IMR-90 (cell line): Measurements from ENCODE around the gene FBXO15. TPM values are rescaled to one million over a fixed set of nuclear protein-coding genes. Genes with fewer than 3 reads are reported as not detected.

ENCODE experiments used
- ATAC-seq: fragments of 200-7000 bp; cut with Tn5 transposase; 2 replicates; pipeline ENCODE4 v1.9.1; 2020; ENCODE audit warnings: low read depth, mild to moderate bottlenecking, moderate library complexity
- BruUV-seq: library from RNA; stranded (reverse); fragments of 400-500 nt; replicated peaks from 2 replicates; lab custom pipeline; 2021; lab: Mats Ljungman, UMichigan
- CTCF ChIA-PET: fragments of 300-600 bp; formaldehyde crosslinking; extraction: SDS; loops from one replicate; lab custom pipeline; 2021; ENCODE audit warnings: antibody characterized with exemption; lab: Yijun Ruan, JAX
- POLR2A ChIA-PET: fragments of 300-600 bp; sonication (Branson Sonifier 250); formaldehyde crosslinking; loops from one replicate; lab custom pipeline; 2022; ENCODE audit warnings: antibody characterized with exemption; ENCODE audit not compliant: unreplicated experiment; lab: Charles Lee
- DNase-seq: peaks from one replicate; pipeline ENCODE4 v3.0.0; 2013
- H2AFZ ChIP-seq: replicated peaks from 2 replicates; pipeline ENCODE3; 2013; ENCODE audit warnings: low read length, mild to moderate bottlenecking; ENCODE audit not compliant: poor library complexity
- H2AK5ac ChIP-seq: 2 replicates; pipeline ENCODE4 v1.6.1; 2013; ENCODE audit warnings: low read depth, low read length, inconsistent platforms
- H2AK9ac ChIP-seq: replicated peaks from 2 replicates; pipeline ENCODE3; 2013; ENCODE audit warnings: mild to moderate bottlenecking, low read depth, low read length, moderate library complexity; ENCODE audit not compliant: poor library complexity
- H2BK120ac ChIP-seq: 2 replicates; pipeline ENCODE4 v1.6.1; 2013; ENCODE audit warnings: low read depth, low read length, inconsistent platforms
- H2BK15ac ChIP-seq: 3 replicates; pipeline ENCODE4 v1.6.1; 2013; ENCODE audit warnings: low read depth, low read length, inconsistent platforms
- H2BK20ac ChIP-seq: 2 replicates; pipeline ENCODE4 v1.6.1; 2013; ENCODE audit warnings: low read depth, mild to moderate bottlenecking, inconsistent platforms, low read length, moderate library complexity
- H2BK5ac ChIP-seq: 2 replicates; pipeline ENCODE4 v1.6.1; 2013; ENCODE audit warnings: mild to moderate bottlenecking, low read depth, low read length, inconsistent platforms; ENCODE audit not compliant: poor library complexity, severe bottlenecking
- H3K14ac ChIP-seq: replicated peaks from 2 replicates; pipeline ENCODE4 v1.6.1; 2013; ENCODE audit warnings: low read depth, low read length, inconsistent platforms
- H3K18ac ChIP-seq: 2 replicates; pipeline ENCODE4 v1.6.1; 2013; ENCODE audit warnings: low read depth, low read length, control low read depth
- H3K23ac ChIP-seq: 2 replicates; pipeline ENCODE4 v1.6.1; 2013; ENCODE audit warnings: low read depth, low read length, inconsistent platforms
- H3K27ac ChIP-seq: 2 replicates; pipeline ENCODE4 v1.5.1; 2013; ENCODE audit warnings: mild to moderate bottlenecking, control low read depth, low read length; ENCODE audit not compliant: insufficient read depth
- H3K27me3 ChIP-seq: 2 replicates; pipeline ENCODE4 v1.6.1; 2013; ENCODE audit warnings: low read length; ENCODE audit not compliant: control insufficient read depth, insufficient read depth
- H3K36me3 ChIP-seq: 2 replicates; pipeline ENCODE4 v1.6.1; 2013; ENCODE audit warnings: low read length, mixed read lengths; ENCODE audit not compliant: control insufficient read depth, insufficient read depth
- H3K4ac ChIP-seq: 2 replicates; pipeline ENCODE4 v1.6.1; 2013; ENCODE audit warnings: low read depth, low read length, inconsistent platforms
- H3K4me1 ChIP-seq: 2 replicates; pipeline ENCODE4 v1.6.1; 2013; ENCODE audit warnings: low read length, mixed read lengths; ENCODE audit not compliant: control insufficient read depth, insufficient read depth
- H3K4me2 ChIP-seq: 2 replicates; pipeline ENCODE4 v1.6.1; 2013; ENCODE audit warnings: low read depth, mild to moderate bottlenecking, control low read depth, low read length, moderate library complexity
- H3K4me3 ChIP-seq: 2 replicates; pipeline ENCODE4 v1.5.1; 2013; ENCODE audit warnings: low read depth, mild to moderate bottlenecking, control low read depth, low read length, moderate library complexity; ENCODE audit not compliant: insufficient read depth
- H3K56ac ChIP-seq: 2 replicates; pipeline ENCODE4 v1.6.1; 2013; ENCODE audit warnings: low read length, inconsistent platforms; ENCODE audit not compliant: insufficient read depth; ENCODE audit errors: extremely low read depth
- H3K79me1 ChIP-seq, 2 experiments: 2 replicates each; pipeline ENCODE4 v1.6.1; 2013; ENCODE audit warnings: low read length in 2 of 2, inconsistent platforms in 1 of 2, low read depth in 1 of 2
- H3K9ac ChIP-seq: 2 replicates; pipeline ENCODE4 v1.6.1; 2013; ENCODE audit warnings: low read depth, low read length, control low read depth
- H3K9me1 ChIP-seq: 2 replicates; pipeline ENCODE4 v1.6.1; 2013; ENCODE audit warnings: low read length, inconsistent platforms; ENCODE audit not compliant: insufficient read depth
- H3K9me3 ChIP-seq: 2 replicates; pipeline ENCODE4 v1.6.1; 2013; ENCODE audit warnings: low read length; ENCODE audit not compliant: control insufficient read depth, insufficient read depth
- H4K20me1 ChIP-seq: 2 replicates; pipeline ENCODE4 v1.6.1; 2013; ENCODE audit warnings: low read length, inconsistent platforms; ENCODE audit not compliant: insufficient read depth
- H4K5ac ChIP-seq: 2 replicates; pipeline ENCODE4 v1.6.1; 2013; ENCODE audit warnings: mild to moderate bottlenecking, low read depth, low read length, control low read depth
- H4K8ac ChIP-seq, 2 experiments: 2 replicates each; pipeline ENCODE4 v1.6.1; 2013; ENCODE audit warnings: low read depth in 2 of 2, low read length in 2 of 2, control low read depth in 1 of 2, inconsistent platforms in 1 of 2
- H4K91ac ChIP-seq: 2 replicates; pipeline ENCODE4 v1.6.1; 2013; ENCODE audit warnings: low read depth, low read length, inconsistent platforms; ENCODE audit not compliant: insufficient read depth
- BHLHE40 ChIP-seq: fragments of 150-350 bp; IDR thresholded peaks from 2 replicates; pipeline ENCODE4 v1.6.1; 2016; ENCODE audit warnings: mild to moderate bottlenecking, low read depth, low read length
- CEBPB ChIP-seq: IDR thresholded peaks from 2 replicates; pipeline ENCODE4 v1.6.1; 2012; ENCODE audit warnings: low read depth, low read length, improper control_type of control experiment
- CHD1 ChIP-seq: IDR thresholded peaks from 2 replicates; pipeline ENCODE4 v1.6.1; 2012; ENCODE audit warnings: low read depth, low read length, improper control_type of control experiment
- FOS ChIP-seq: fragments of 150-350 bp; IDR thresholded peaks from 2 replicates; pipeline ENCODE4 v1.6.1; 2016; ENCODE audit warnings: low read depth, low read length
- MAFK ChIP-seq: IDR thresholded peaks from 2 replicates; pipeline ENCODE4 v1.6.1; 2012; ENCODE audit warnings: low read depth, low read length, improper control_type of control experiment
- MAZ ChIP-seq: IDR thresholded peaks from 2 replicates; pipeline ENCODE4 v1.6.1; 2012; ENCODE audit warnings: low read depth, mild to moderate bottlenecking, low read length, improper control_type of control experiment, moderate library complexity, borderline replicate concordance
- MXI1 ChIP-seq: IDR thresholded peaks from 2 replicates; pipeline ENCODE4 v1.6.1; 2012; ENCODE audit warnings: low read depth, mild to moderate bottlenecking, low read length, moderate library complexity, borderline replicate concordance
- NFE2L2 ChIP-seq: fragments of 150-350 bp; IDR thresholded peaks from 2 replicates; pipeline ENCODE4 v1.6.1; 2016; ENCODE audit warnings: low read depth, mild to moderate bottlenecking, low read length
- POLR2A ChIP-seq: IDR thresholded peaks from 2 replicates; pipeline ENCODE4 v1.6.1; 2012; ENCODE audit warnings: mild to moderate bottlenecking, low read depth, low read length
- RAD21 ChIP-seq: IDR thresholded peaks from 2 replicates; pipeline ENCODE4 v1.6.1; 2012; ENCODE audit warnings: low read length, improper control_type of control experiment
- RCOR1 ChIP-seq: IDR thresholded peaks from 2 replicates; pipeline ENCODE4 v1.6.1; 2012; ENCODE audit warnings: mild to moderate bottlenecking, low read length, improper control_type of control experiment; ENCODE audit not compliant: insufficient replicate concordance
- RFX5 ChIP-seq: IDR thresholded peaks from 2 replicates; pipeline ENCODE4 v1.8.0; 2012; ENCODE audit warnings: low read depth, mild to moderate bottlenecking, low read length, moderate library complexity
- SMC3 ChIP-seq: fragments of 150-350 bp; IDR thresholded peaks from 2 replicates; pipeline ENCODE4 v1.6.1; 2016; ENCODE audit warnings: low read depth, mild to moderate bottlenecking, antibody characterized with exemption, low read length, moderate library complexity
- whole genome bisulfite sequencing, 2 experiments: methylation state at CpG; one replicate each; pipeline versions ENCODE4 v1.1.5 to v1.1.7; 2013; ENCODE audit warnings: missing lambda C conversion rate in 2 of 2; ENCODE audit not compliant: insufficient read length in 1 of 2; ENCODE audit errors: extremely low coverage in 2 of 2; 5-methylcytosine and 5-hydroxymethylcytosine counted together
- dilution Hi-C: fragments of 300-500 bp; cut with HindIII; formaldehyde crosslinking; loops from one replicate; pipeline ENCODE4 v1.14.3; 2018; ENCODE audit warnings: low sequenced_read_pairs; ENCODE audit not compliant: unreplicated experiment
- in situ Hi-C: fragments of 300-500 bp; cut with MboI; formaldehyde crosslinking; loops from 3 replicates; pipeline ENCODE4 v1.14.3; 2019; ENCODE audit warnings: low sequenced_read_pairs, inconsistent platforms, mixed read lengths
- intact Hi-C: fragments of 100-400 bp; cut with micrococcal nuclease; formaldehyde crosslinking; loops from 2 replicates; pipeline ENCODE4 v1.10.0; 2022
- polyA plus RNA-seq, 3 experiments: library from polyadenylated mRNA; depleted of rRNA; stranded (reverse); fragments of >200 nt; gene quantifications; 2 replicates each; pipeline ENCODE4 v1.2.3, GENCODE V29; 2012; ENCODE audit warnings: low replicate concordance in 1 of 3
- total RNA-seq: library from RNA; depleted of rRNA; stranded (reverse); fragments of >200 nt; gene quantifications from 2 replicates; pipeline ENCODE4 v1.2.3, GENCODE V29; 2012
- TF ChIP-seq, protein P1 (sequence below): fragments of 150-350 bp; IDR thresholded peaks from 2 replicates; pipeline ENCODE4 v1.6.1; 2017; ENCODE audit warnings: mild to moderate bottlenecking, antibody characterized with exemption, low read length, low read depth
- TF ChIP-seq, protein P2 (sequence below): fragments of 150-350 bp; IDR thresholded peaks from 2 replicates; pipeline ENCODE4 v1.6.1; 2016; ENCODE audit warnings: low read depth, mild to moderate bottlenecking, low read length, moderate library complexity, borderline replicate concordance
- TF ChIP-seq, protein P3 (sequence below): conservative IDR thresholded peaks from 2 replicates; pipeline ENCODE4 v1.5.1; 2012; ENCODE audit warnings: mild to moderate bottlenecking, low read depth, low read length, improper control_type of control experiment

FBXO15 gene
- total and polyA plus RNA-seq, 2 of the 4 experiments (the other 2 are of a cell fraction) = 0.90 to 2.0 TPM

DNA sequence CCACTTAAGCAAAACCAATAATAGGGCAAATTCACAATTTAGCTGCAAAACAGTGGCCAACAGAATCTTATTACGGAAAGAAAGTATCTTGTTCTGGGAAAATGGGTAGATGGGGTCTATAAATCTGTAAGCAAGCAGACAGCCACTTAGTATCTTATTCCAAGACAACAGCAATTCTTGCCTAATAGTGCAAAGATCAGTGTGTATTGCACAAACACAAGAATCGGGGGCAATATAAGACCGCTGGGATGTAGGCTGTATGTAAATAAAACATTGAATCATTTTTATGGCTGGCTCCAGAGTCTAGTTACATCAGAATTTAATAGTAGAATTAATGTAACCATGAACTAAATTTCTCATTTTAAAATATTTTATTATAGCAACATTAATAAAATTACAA lies 85.6 kb downstream of the FBXO15 start:
- H3K9ac ChIP-seq = no peak overlapping the region
- no peak overlapping the region for H3K56ac ChIP-seq
- H2BK15ac ChIP-seq = no peak overlapping the region
- ChIA-PET POLR2A (no interaction called here), CTCF (no interaction called here)
- ATAC-seq (no peak), DNase-seq (no peak)
- no peak overlapping the region for H4K8ac ChIP-seq
- H3K79me1 ChIP-seq = no peaks in the 10 kb centered on the region
- no peak overlapping the region for H4K91ac ChIP-seq
- no peaks in the 10 kb centered on the region for H3K36me3 ChIP-seq
- in situ Hi-C loops = no loop called here
- dilution Hi-C loops = no loop called here
- no peaks in the 10 kb centered on the region for H4K20me1 ChIP-seq
- H2BK5ac ChIP-seq = no peak overlapping the region
- intact Hi-C loops = no loop called here
- H2BK20ac ChIP-seq = no peak overlapping the region
- no peak overlapping the region for H3K23ac ChIP-seq
- H4K5ac ChIP-seq = no peak overlapping the region
- H3K4me2 ChIP-seq = no peak overlapping the region
- 0 out of 2 replicates have a peak, but pooled peaks cover 3% of the 10 kb centered on the region for H3K9me3 ChIP-seq
- no peak overlapping the region for H2AK5ac ChIP-seq
- H3K9me1 ChIP-seq = no peaks in the 10 kb centered on the region
- H2AFZ ChIP-seq = no peak overlapping the region
- peaks cover 25% of the 10 kb centered on the region for H3K27me3 ChIP-seq
- no peak overlapping the region for H3K18ac ChIP-seq
- no peak overlapping the region for H3K4ac ChIP-seq
- H2AK9ac ChIP-seq = no peak overlapping the region
- H3K14ac ChIP-seq = no peak overlapping the region
- H2BK120ac ChIP-seq = no peak overlapping the region
- H3K4me3 ChIP-seq = no peak overlapping the region
- H3K4me1 ChIP-seq = no peaks in the 10 kb centered on the region
- no CpG with 5 or more reads among the region's 3 CpGs for WGBS, 2 experiments
- no peak overlapping the region for H3K27ac ChIP-seq
- no TSS peak for BruUV-seq
- TF ChIP-seq SMC3 (no peak), RCOR1 (no peak), CHD1 (no peak), RAD21 (no peak), POLR2A (no peak), BHLHE40 (no peak), FOS (no peak), NFE2L2 (no peak), RFX5 (no peak), MAZ (no peak), MXI1 (no peak), CEBPB (no peak), MAFK (no peak)
- TF ChIP-seq, protein P1, sequence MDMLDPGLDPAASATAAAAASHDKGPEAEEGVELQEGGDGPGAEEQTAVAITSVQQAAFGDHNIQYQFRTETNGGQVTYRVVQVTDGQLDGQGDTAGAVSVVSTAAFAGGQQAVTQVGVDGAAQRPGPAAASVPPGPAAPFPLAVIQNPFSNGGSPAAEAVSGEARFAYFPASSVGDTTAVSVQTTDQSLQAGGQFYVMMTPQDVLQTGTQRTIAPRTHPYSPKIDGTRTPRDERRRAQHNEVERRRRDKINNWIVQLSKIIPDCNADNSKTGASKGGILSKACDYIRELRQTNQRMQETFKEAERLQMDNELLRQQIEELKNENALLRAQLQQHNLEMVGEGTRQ = no peak
- TF ChIP-seq, protein P2, sequence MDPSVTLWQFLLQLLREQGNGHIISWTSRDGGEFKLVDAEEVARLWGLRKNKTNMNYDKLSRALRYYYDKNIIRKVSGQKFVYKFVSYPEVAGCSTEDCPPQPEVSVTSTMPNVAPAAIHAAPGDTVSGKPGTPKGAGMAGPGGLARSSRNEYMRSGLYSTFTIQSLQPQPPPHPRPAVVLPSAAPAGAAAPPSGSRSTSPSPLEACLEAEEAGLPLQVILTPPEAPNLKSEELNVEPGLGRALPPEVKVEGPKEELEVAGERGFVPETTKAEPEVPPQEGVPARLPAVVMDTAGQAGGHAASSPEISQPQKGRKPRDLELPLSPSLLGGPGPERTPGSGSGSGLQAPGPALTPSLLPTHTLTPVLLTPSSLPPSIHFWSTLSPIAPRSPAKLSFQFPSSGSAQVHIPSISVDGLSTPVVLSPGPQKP = no peak
- TF ChIP-seq, protein P3, sequence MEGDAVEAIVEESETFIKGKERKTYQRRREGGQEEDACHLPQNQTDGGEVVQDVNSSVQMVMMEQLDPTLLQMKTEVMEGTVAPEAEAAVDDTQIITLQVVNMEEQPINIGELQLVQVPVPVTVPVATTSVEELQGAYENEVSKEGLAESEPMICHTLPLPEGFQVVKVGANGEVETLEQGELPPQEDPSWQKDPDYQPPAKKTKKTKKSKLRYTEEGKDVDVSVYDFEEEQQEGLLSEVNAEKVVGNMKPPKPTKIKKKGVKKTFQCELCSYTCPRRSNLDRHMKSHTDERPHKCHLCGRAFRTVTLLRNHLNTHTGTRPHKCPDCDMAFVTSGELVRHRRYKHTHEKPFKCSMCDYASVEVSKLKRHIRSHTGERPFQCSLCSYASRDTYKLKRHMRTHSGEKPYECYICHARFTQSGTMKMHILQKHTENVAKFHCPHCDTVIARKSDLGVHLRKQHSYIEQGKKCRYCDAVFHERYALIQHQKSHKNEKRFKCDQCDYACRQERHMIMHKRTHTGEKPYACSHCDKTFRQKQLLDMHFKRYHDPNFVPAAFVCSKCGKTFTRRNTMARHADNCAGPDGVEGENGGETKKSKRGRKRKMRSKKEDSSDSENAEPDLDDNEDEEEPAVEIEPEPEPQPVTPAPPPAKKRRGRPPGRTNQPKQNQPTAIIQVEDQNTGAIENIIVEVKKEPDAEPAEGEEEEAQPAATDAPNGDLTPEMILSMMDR = no peak
